CD4-positive, alpha-beta T cell treated with Interleukin-4 for 1 hour (primary cell): ENCODE measurements around the gene DBF4B.
A peak's percentile ranks its signal among the peaks of the same experiment; 100 is the strongest.

Experiments
- DNase-seq, 2 donors: peaks; one replicate each; pipeline ENCODE4 v3.0.0-alpha.2; 2020 to 2022

The DBF4B gene

DNA sequence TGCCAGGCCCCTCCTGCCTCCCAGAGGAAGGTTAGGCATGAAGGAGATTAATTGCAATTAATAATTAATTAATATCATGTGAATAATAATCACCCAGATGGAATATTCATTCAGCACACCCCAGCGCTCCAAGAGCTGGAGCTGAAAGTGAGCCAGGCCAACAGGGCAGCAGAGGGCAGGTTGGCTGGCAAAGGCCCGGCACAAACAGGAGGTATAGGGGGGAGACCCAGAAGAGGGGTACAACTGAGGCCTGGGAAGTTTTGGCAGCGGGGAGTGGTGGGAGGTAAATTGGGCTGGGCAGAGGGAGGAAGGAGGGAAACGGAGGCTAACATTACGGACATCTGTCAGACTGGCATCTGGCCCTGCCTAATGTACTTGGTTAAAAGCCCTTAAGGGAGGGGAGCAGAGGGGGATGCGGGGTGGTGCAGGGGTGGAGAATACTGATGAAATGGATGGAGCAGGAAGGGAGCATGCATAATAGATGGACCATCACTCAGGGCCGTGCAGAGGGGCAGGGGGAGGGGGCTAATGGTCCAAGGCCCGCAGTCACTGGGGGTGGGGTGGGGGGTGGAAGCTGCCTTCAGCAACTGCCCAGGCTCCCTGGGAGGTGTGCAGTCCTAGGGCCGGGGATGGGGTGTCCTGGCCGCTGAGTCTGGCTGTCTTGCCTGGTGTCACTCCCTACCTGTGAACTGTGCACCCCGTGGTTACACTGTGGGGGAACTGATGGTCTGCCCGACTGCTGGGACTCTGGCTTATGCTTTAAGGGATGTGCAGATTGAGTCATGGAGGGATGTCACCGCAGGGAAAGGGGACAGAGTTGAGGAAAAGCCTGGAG, 52.2 kb downstream of the DBF4B start:
- DNase-seq: no peak

GRCh38 chr17:44761932-44762810, 53.7 kb downstream of the DBF4B start:
- no peak for DNase-seq

DNA sequence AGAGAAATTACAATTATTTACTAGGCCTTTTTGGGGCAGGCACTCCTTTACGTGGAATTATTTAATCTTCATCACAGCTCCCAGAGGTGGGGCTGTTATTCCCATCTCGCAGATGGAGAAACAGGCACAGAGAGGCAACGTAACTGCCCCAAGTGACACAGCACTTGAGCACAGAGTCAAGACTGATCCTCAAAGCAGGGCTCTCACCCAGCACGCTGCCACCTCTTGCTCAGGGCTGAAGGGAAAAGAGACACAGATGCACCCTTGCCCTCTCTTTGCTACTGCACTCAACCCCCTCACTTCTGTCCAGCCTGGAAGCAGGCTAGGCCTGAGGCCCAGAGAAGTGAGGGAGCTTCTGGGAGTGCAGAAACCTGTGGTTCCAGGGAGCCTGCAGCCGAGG, 54.7 kb downstream of the DBF4B start:
- DNase-seq: no peak

- no peak for DNase-seq
These were observed 57.5 kb downstream of the DBF4B start for GRCh38 chr17:44765965-44766364.

GRCh38 chr17:44766409-44767038, 58.1 kb downstream of the DBF4B start:
- no peak for DNase-seq

DNA sequence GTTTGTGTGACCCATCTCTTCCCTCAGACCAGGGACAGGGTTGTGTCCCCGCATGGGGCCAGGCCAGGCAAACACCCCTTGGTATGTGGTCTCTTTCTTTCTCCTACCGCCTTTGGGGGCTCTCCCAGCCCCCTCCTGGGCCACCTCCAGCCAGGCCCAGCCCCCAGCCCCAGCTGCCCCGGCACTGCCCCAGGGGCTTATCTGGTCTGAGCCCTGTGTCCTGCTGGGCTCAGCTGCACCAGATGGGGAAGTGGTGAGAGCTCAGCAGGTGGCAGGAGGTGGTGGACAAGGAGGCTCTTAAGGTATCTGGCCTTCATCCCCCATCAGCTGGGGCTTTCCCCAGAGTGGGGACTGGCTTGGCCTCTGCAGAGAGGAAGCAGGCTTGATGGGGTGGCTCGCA, 59.0 kb downstream of the DBF4B start:
- DNase-seq: no peak

DNA sequence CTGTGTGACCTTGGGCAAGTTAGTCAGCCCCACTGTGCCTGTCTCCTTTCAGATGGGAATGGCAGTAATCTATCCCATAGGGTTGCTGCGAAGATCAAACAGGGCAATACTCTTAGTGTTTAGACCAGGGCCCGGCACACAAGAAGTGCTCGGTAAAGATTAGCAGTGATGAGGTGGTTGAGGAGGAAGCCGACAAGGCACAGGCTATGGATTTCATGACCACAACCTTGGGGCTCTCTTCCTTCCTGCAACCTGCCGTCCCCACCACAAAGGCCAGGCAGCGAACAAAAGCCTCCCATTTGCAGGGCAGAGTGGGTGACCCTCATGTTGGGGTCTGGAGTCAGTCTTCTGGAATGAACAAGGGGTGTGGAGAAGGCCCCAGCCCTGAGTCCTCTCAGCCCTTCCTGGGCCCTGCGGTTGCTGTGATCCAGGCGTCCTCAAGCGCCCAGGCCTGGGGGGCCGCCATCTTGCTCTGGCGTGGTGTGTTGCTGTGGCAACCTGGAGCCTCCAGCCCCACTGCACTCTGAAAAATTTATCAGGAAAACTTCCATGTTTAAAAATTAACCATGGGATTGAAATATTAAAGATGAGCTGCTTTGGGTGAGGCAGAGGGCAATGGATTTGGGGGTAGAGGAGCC, 60.2 kb downstream of the DBF4B start:
- DNase-seq: no peak

DNA sequence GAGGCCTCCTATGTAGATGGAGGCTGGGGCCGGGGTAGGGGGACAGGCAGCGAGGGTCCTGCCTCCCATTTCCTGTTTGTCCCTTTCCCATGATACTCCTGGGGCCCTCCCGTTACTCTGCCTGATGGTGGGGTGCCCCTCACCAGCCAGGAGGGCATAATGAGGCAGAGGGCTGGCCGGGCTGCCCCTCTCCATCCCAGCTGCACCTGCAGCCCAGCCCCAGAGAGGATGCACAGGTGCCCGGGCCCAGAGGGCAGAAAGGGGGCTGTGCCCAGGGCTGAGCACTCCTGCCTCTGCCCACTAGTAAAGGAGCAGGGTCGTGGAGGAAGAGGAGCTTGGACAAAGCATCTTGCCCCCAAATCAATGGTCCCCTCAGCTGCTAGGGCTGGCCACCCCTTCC, 60.8 kb downstream of the DBF4B start:
- no peak for DNase-seq

DNA sequence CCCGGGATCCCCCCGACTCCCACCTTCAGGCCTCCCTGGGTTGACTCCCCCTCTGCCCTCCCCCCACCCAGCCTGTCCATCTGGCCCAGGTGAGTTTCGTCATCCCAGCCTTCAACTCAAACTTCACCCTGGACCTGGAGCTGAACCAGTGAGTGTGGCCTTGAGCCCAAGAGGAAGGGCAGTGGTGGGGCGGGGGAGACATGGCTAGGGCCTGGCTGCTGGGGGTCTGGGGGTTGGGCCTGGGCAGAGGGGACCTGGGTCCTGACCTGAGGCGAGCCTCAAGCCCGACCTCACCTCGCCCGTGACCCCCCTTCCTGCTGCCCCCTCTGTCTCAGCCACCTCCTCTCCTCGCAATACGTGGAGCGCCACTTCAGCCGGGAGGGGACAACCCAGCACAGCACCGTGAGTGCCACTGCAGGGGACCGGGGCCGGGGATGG, 61.2 kb downstream of the DBF4B start:
- no peak for DNase-seq

DNA sequence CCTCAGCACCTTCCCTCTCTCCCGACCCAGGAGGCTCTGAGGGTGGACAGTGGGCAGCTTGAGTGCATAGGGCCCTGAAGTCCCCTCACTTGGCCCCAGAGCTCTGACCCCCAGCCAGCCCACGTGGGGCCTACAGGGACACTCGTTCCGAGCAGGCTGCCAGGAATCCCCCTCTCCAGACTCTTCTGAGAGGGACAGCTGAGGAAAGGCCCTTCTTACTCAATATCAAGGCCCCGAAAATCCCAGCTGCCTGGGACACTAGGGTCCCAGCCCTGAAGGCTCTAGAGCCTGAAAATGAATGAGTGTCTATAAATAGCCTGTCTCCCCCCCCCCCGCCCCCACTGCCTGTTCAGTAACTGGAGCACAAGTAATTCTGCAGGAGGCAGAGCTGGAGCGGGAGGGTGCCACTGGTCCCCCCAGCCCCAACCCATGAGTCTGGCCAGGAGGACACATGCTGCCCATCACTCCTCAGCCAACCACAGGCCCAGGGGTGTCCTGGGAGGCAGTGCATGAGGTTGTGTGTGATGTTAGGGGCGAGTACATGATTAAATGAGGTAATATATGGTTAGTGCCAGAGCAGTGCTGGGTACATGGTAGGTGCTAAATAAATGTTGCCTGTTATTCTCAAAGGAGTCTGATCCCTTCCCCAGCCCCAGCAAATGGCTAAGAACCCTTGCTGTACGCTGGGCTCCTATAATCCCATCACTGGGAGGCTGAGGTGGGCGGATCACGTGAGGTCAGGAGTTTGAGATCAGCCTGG, 61.9 kb downstream of the DBF4B start:
- no peak for DNase-seq

GRCh38 chr17:44772308-44773045, 64.0 kb downstream of the DBF4B start:
- DNase-seq: no peak

DNA sequence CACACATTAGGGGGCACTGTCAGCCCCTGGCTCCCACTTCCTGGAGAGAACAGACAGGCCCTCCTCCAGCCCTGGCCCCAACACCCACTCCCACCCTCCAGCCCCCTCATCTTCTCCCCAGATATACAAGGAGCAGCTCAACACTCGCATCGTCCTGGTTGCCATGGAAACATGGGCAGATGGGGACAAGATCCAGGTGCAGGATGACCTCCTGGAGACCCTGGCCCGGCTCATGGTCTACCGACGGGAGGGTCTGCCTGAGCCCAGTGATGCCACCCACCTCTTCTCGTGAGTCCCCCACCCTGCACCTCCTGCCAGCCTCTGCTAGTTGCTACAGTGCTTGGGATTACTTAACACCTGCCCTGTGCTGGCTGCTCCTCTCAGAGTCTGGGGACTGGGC, 64.7 kb downstream of the DBF4B start:
- DNase-seq: no peak

GRCh38 chr17:44774271-44775135, 66.0 kb downstream of the DBF4B start:
- peak; percentile 77 to 82 for DNase-seq

GRCh38 chr17:44775136-44775837, 66.8 kb downstream of the DBF4B start:
- DNase-seq: peak; percentile 99

DNA sequence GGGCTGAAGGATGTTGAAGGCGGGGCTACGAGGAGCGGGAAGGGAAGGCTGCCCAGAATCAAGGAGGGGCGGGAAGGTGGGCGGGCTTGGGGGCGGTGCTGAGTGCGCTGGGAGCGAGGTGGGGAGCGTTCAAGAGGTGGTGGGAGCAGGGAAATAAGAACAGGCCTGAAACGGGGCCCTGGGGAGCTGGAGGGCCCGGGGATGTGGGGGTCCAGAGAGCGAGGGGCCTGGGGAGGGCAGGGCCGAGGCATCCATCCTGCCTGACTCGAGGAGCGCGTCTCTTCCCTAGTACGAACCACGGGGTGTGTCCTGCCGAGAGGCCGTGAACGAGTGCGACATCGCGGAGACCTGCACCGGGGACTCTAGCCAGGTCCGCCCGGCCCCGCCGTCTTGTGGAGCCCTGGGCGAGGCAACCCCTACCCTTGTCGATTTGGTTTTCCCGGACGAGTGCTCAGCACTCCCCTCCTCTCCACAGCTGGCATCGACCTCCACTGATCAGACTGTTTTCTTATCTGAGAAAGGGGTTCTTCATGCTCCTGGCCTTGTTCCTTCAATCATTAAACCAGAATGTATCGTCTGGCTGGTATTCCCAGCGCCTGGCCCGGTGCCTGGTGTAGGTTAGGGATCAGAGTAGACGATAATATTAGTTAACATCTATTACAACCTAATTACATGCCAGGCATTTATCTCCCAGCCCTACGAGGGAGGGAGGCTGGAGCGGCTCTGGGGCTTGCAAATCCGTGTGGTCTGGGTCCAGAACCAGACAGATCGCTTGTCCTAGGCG, 67.6 kb downstream of the DBF4B start:
- DNase-seq: no peak

DNA sequence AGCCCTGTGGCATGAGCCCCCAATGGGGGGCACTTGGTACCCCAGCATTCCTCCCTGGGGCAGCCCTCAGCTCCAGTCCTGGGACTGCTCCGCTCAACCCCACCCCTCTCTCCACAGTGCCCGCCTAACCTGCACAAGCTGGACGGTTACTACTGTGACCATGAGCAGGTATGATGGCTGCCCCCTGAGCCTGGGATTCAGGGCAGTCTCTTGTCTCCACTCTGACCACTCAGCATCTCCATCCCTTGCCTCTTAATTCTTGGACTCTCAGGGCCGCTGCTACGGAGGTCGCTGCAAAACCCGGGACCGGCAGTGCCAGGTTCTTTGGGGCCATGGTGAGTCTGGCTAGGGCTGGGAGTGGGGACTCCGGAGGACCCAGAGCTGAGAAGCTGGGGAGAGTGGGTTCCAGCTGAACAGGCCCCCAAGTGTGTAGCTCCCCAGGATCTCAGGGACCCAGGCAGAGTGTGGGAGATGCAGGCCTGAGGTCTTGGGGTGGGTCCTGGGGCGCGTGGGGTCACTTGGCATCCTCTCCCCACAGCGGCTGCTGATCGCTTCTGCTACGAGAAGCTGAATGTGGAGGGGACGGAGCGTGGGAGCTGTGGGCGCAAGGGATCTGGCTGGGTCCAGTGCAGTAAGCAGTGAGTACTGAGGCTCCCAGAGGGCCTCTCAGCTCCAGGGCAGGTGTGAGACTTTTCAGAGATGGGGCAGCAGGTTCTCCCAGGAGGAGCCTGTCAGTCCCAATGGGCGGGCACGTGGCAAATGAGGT, 68.3 kb downstream of the DBF4B start:
- no peak for DNase-seq

DNA sequence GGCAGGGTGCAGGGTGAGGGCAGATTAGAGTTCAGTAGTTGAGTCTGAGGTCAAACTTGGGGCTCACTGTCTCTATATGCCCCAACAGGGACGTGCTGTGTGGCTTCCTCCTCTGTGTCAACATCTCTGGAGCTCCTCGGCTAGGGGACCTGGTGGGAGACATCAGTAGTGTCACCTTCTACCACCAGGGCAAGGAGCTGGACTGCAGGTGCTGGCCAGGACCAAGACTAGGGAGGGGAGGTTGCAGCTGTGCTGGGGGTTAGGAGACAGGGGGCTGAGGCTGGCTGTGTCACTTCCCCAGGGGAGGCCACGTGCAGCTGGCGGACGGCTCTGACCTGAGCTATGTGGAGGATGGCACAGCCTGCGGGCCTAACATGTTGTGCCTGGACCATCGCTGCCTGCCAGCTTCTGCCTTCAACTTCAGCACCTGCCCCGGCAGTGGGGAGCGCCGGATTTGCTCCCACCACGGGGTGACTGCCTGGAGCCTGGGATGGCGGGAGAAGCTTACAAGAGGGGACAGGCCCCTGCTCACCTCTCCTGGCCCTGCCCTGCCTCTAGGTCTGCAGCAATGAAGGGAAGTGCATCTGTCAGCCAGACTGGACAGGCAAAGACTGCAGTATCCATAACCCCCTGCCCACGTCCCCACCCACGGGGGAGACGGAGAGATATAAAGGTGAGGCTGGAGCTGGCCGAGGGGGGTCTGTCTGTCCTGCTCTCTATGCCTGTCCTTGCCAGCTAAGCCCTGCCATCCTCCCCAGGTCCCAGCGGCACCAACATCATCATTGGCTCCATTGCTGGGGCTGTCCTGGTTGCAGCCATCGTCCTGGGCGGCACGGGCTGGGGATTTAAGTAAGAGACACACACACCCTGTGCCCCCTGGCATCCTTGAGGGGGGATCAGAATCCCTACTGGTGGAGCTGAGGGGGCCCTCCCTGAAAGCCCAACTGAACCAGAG, 69.2 kb downstream of the DBF4B start:
- no peak for DNase-seq
